ENCODE data around the gene SEMA3D. TPM values are rescaled to one million over a fixed set of nuclear protein-coding genes. Genes with fewer than 3 reads are reported as not detected.

SEMA3D gene
- polyA plus RNA-seq, 1 donor from 2014 or later = 1.6 TPM

DNA sequence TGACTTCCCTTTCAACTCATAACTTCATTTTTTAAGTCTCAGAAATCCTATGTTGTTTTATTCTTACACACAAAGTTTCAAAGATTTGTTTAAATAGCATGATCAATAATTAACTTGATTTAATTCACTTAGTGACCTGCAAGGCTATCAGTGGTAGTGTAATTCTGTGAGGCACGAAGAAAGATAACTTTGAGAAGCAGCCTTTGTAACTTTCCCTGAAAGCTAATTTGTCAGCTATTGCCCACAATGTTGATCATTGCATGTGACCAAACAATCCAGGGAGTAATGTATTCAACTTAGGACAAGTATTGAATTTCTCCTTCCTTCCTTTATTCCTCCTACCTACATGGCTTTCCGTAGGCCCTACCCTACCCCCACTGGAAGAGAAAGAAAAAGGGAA is 111.0 kb downstream of the SEMA3D start:
- Histone ChIP-seq H3K36me3 (ENCODE audit: insufficient read depth, low read length) (no peaks in the 10 kb centered on the region), H3K27me3 (ENCODE audit: insufficient read depth, low read depth, low read length) (no peaks in the 10 kb centered on the region), H3F3A (ENCODE audit: insufficient read depth, low read length, poor library complexity, severe bottlenecking) (no peaks in the 10 kb centered on the region), H3K9ac (ENCODE audit: low read length) (no peak overlapping the region), H3K27ac (ENCODE audit: low read length) (no peak overlapping the region), H2AFZ (ENCODE audit: low read depth, low read length) (no peak overlapping the region), H3K4me3 (ENCODE audit: low read length) (no peak overlapping the region), H3K79me2 (replicated peaks; ENCODE audit: insufficient read depth, low read length) (no peaks in the 10 kb centered on the region), H4K20me1 (ENCODE audit: insufficient read depth) (no peaks in the 10 kb centered on the region), H3K9me3 (ENCODE audit: low read length) (no peaks in the 10 kb centered on the region), H3K9me2 (ENCODE audit: insufficient read depth, low read length) (no peaks in the 10 kb centered on the region), H3K4me2 (ENCODE audit: low read length) (no peak overlapping the region)
- TF ChIP-seq, protein P1, sequence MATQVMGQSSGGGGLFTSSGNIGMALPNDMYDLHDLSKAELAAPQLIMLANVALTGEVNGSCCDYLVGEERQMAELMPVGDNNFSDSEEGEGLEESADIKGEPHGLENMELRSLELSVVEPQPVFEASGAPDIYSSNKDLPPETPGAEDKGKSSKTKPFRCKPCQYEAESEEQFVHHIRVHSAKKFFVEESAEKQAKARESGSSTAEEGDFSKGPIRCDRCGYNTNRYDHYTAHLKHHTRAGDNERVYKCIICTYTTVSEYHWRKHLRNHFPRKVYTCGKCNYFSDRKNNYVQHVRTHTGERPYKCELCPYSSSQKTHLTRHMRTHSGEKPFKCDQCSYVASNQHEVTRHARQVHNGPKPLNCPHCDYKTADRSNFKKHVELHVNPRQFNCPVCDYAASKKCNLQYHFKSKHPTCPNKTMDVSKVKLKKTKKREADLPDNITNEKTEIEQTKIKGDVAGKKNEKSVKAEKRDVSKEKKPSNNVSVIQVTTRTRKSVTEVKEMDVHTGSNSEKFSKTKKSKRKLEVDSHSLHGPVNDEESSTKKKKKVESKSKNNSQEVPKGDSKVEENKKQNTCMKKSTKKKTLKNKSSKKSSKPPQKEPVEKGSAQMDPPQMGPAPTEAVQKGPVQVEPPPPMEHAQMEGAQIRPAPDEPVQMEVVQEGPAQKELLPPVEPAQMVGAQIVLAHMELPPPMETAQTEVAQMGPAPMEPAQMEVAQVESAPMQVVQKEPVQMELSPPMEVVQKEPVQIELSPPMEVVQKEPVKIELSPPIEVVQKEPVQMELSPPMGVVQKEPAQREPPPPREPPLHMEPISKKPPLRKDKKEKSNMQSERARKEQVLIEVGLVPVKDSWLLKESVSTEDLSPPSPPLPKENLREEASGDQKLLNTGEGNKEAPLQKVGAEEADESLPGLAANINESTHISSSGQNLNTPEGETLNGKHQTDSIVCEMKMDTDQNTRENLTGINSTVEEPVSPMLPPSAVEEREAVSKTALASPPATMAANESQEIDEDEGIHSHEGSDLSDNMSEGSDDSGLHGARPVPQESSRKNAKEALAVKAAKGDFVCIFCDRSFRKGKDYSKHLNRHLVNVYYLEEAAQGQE (IDR thresholded peaks at IDR 0.05; ENCODE audit: borderline replicate concordance) = no peak
- TF ChIP-seq EZH2 (IDR thresholded peaks at IDR 0.05; ENCODE audit: borderline replicate concordance, insufficient read depth, low read length, poor library complexity, severe bottlenecking) = no peak
- no peak for TF ChIP-seq RAD21 (conservative IDR thresholded peaks at IDR 0.05)
- TF ChIP-seq MXI1 (conservative IDR thresholded peaks at IDR 0.05; ENCODE audit: poor library complexity, severe bottlenecking) = no peak
- no peak for TF ChIP-seq TAF1 (IDR thresholded peaks at IDR 0.05; ENCODE audit: low read depth)
- no peak for TF ChIP-seq SMC3 (conservative IDR thresholded peaks at IDR 0.05; ENCODE audit: poor library complexity)
- TF ChIP-seq, protein P2, sequence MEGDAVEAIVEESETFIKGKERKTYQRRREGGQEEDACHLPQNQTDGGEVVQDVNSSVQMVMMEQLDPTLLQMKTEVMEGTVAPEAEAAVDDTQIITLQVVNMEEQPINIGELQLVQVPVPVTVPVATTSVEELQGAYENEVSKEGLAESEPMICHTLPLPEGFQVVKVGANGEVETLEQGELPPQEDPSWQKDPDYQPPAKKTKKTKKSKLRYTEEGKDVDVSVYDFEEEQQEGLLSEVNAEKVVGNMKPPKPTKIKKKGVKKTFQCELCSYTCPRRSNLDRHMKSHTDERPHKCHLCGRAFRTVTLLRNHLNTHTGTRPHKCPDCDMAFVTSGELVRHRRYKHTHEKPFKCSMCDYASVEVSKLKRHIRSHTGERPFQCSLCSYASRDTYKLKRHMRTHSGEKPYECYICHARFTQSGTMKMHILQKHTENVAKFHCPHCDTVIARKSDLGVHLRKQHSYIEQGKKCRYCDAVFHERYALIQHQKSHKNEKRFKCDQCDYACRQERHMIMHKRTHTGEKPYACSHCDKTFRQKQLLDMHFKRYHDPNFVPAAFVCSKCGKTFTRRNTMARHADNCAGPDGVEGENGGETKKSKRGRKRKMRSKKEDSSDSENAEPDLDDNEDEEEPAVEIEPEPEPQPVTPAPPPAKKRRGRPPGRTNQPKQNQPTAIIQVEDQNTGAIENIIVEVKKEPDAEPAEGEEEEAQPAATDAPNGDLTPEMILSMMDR (IDR thresholded peaks at IDR 0.05; ENCODE audit: poor library complexity, severe bottlenecking) = no peak
- TF ChIP-seq EP300 (conservative IDR thresholded peaks at IDR 0.05; ENCODE audit: poor library complexity, severe bottlenecking) = no peak
- TF ChIP-seq POLR2AphosphoS5 (IDR thresholded peaks at IDR 0.05) = no peak

DNA sequence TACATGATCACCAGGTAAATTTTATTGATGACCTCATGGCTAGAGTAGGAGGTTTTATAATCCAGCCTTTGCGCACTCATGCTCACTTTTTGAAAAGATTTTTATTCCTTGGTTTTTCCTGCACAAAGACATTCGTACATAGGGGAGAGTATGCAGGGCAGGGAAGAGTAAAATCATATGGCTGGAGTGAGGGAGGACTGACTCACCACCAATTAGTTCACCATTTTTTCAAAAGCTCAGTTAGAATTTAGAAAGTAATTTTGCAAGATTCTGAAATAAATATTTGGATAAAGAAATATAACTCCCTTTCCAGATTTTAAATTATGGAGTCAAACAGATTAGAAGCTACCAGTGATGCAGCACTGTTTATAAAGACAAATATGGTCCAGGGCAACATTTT is 111.9 kb downstream of the SEMA3D start:
- no peaks in the 10 kb centered on the region for H3K9me2 ChIP-seq (ENCODE audit: insufficient read depth, low read length)
- no peaks in the 10 kb centered on the region for H3K9me3 ChIP-seq (ENCODE audit: low read length)
- no peak overlapping the region for H3K27ac ChIP-seq (ENCODE audit: low read length)
- H3K27me3 ChIP-seq (ENCODE audit: insufficient read depth, low read depth, low read length) = no peaks in the 10 kb centered on the region
- no peak overlapping the region for H2AFZ ChIP-seq (ENCODE audit: low read depth, low read length)
- no peaks in the 10 kb centered on the region for H4K20me1 ChIP-seq (ENCODE audit: insufficient read depth)
- no peaks in the 10 kb centered on the region for H3F3A ChIP-seq (ENCODE audit: insufficient read depth, low read length, poor library complexity, severe bottlenecking)
- no peaks in the 10 kb centered on the region for H3K36me3 ChIP-seq (ENCODE audit: insufficient read depth, low read length)
- no peak overlapping the region for H3K4me3 ChIP-seq (ENCODE audit: low read length)
- H3K79me2 ChIP-seq (replicated peaks; ENCODE audit: insufficient read depth, low read length) = no peaks in the 10 kb centered on the region
- no peak overlapping the region for H3K4me2 ChIP-seq (ENCODE audit: low read length)
- no peak overlapping the region for H3K9ac ChIP-seq (ENCODE audit: low read length)
- TF ChIP-seq SMC3 (conservative IDR thresholded peaks at IDR 0.05; ENCODE audit: poor library complexity) (no peak), EP300 (conservative IDR thresholded peaks at IDR 0.05; ENCODE audit: poor library complexity, severe bottlenecking) (no peak), MXI1 (conservative IDR thresholded peaks at IDR 0.05; ENCODE audit: poor library complexity, severe bottlenecking) (no peak), POLR2AphosphoS5 (IDR thresholded peaks at IDR 0.05) (no peak), RAD21 (conservative IDR thresholded peaks at IDR 0.05) (no peak), TAF1 (IDR thresholded peaks at IDR 0.05; ENCODE audit: low read depth) (no peak)
- TF ChIP-seq, protein P1 (IDR thresholded peaks at IDR 0.05; ENCODE audit: borderline replicate concordance) = no peak
- TF ChIP-seq, protein P2 (IDR thresholded peaks at IDR 0.05; ENCODE audit: poor library complexity, severe bottlenecking) = no peak

All from neural cell (in vitro differentiated cells).